ENCODE results near the gene LRRC56. TPM values are rescaled to one million over a fixed set of nuclear protein-coding genes. Genes with fewer than 3 reads are reported as not detected.
A peak's percentile ranks its signal among the peaks of the same experiment; 100 is the strongest.

LRRC56 gene
- total and polyA plus RNA-seq, 2 of the 13 experiments (the other 11 are each of a cell fraction or from before 2014, with no cell fraction given): 0.11 to 0.29 TPM

DNA sequence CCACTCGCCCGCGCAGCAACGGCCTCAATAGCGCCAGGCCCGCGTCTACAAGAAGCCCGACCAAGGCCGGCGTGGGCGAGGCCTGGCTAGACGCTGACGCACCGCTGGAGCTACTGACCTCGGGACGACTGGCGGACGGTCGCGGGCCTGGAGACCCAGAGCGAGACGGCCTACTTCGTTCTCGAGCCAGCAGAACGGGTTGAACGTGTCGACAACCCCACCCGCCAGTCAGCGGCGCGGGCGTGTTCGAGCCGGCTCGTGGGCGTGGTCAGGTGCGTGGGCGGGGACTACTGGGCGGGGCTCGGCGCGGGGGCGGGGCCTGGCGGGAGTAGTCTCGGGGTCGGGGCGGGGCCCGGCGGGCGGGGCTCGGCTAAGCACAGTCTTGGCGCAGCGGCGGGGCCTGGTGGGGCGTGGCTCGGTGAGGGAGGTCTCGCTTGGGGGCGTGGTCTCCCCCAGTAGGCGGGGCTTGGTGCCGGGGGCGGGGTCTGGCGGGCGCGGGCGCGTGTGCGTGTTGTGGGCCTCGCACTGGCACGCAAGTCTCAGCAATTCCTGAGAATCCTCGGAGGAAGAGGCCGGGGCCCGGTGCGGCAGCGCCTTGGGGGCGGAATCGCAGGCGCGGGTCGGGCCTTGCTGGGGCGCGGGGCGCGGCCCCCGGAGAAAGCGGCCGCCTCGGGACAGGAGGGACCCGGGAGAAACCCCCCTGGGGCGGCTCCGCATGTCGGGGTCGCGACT lies 30.2 kb upstream of the LRRC56 start, which contains the start of gene RNH1 (continued):
- TF ChIP-seq, protein P1, sequence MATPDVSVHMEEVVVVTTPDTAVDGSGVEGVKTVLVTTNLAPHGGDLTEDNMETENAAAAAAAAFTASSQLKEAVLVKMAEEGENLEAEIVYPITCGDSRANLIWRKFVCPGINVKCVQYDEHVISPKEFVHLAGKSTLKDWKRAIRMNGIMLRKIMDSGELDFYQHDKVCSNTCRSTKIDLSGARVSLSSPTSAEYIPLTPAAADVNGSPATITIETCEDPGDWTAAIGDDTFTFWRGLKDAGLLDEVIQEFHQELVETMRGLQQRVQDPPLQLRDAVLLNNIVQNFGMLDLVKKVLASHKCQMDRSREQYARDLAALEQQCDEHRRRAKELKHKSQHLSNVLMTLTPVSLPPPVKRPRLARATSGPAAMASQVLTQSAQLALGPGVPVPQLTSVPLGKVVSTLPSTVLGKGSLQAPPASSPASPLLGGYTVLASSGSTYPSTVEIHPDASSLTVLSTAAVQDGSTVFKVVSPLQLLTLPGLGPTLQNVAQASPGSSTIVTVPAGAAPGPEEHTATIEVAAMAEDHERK (CRISPR knock-in tag; IDR thresholded peaks at IDR 0.05; ENCODE audit: low read depth): no peak
- TF ChIP-seq ZNF24 (IDR thresholded peaks at IDR 0.05): no peak
- no peak; the same call in 1 of the 2 replicates for TF ChIP-seq BORCS8-MEF2B (CRISPR knock-in tag; IDR thresholded peaks at IDR 0.05)
- no peak; the same call in 1 of the 2 replicates for TF ChIP-seq HDAC2 (CRISPR knock-in tag; IDR thresholded peaks at IDR 0.05)
- TF ChIP-seq RARA (CRISPR knock-in tag; IDR thresholded peaks at IDR 0.05): no peak
- TF ChIP-seq, protein P2, sequence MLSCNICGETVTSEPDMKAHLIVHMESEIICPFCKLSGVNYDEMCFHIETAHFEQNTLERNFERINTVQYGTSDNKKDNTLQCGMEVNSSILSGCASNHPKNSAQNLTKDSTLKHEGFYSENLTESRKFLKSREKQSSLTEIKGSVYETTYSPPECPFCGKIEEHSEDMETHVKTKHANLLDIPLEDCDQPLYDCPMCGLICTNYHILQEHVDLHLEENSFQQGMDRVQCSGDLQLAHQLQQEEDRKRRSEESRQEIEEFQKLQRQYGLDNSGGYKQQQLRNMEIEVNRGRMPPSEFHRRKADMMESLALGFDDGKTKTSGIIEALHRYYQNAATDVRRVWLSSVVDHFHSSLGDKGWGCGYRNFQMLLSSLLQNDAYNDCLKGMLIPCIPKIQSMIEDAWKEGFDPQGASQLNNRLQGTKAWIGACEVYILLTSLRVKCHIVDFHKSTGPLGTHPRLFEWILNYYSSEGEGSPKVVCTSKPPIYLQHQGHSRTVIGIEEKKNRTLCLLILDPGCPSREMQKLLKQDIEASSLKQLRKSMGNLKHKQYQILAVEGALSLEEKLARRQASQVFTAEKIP (CRISPR knock-in tag; IDR thresholded peaks at IDR 0.05; ENCODE audit: borderline replicate concordance): no peak
- no peak for TF ChIP-seq ZNF260 (CRISPR knock-in tag; IDR thresholded peaks at IDR 0.05; ENCODE audit: borderline replicate concordance, low read depth)
- no peak for TF ChIP-seq SRSF9 (IDR thresholded peaks at IDR 0.05; ENCODE audit: borderline replicate concordance, insufficient read depth, low read depth, low read length, poor library complexity, severe bottlenecking)
- TF ChIP-seq ZNF343 (CRISPR knock-in tag; IDR thresholded peaks at IDR 0.05): no peak
- TF ChIP-seq SYNCRIP (IDR thresholded peaks at IDR 0.05; ENCODE audit: insufficient read depth, low read depth, low read length): no peak
- no peak for TF ChIP-seq ZNF7 (CRISPR knock-in tag; IDR thresholded peaks at IDR 0.05)
- TF ChIP-seq CAMTA2 (CRISPR knock-in tag; IDR thresholded peaks at IDR 0.05; ENCODE audit: borderline replicate concordance): peak; percentile 15; the same call in 1 of the 2 replicates
- TF ChIP-seq KLF9 (CRISPR knock-in tag; IDR thresholded peaks at IDR 0.05; ENCODE audit: low read depth): no peak
- TF ChIP-seq PRPF4 (IDR thresholded peaks at IDR 0.05; ENCODE audit: low read depth, low read length, poor library complexity, severe bottlenecking): no peak
- peak; percentile 98 for TF ChIP-seq ZFX (CRISPR knock-in tag; IDR thresholded peaks at IDR 0.05; ENCODE audit: low read depth)
- TF ChIP-seq ZNF678 (CRISPR knock-in tag; IDR thresholded peaks at IDR 0.05): no peak
- TF ChIP-seq PAWR (CRISPR knock-in tag; IDR thresholded peaks at IDR 0.05; ENCODE audit: borderline replicate concordance): no peak
- no peak for TF ChIP-seq ARNT (IDR thresholded peaks at IDR 0.05)
- TF ChIP-seq EEA1 (CRISPR knock-in tag; IDR thresholded peaks at IDR 0.05; ENCODE audit: borderline replicate concordance): 0 out of 2 replicates have a peak, but pooled peaks have one; percentile 6
- 0 out of 2 replicates have a peak, but pooled peaks have one; percentile 26 for TF ChIP-seq PHF21A (CRISPR knock-in tag; IDR thresholded peaks at IDR 0.05)
- TF ChIP-seq NR2F1 (CRISPR knock-in tag; IDR thresholded peaks at IDR 0.05): no peak
- TF ChIP-seq GLI4 (CRISPR knock-in tag; IDR thresholded peaks at IDR 0.05; ENCODE audit: borderline replicate concordance): no peak
- peak; percentile 17; the same call in 1 of the 2 replicates for TF ChIP-seq SALL2 (CRISPR knock-in tag; IDR thresholded peaks at IDR 0.05)
